Stimulated activated CD8-positive, alpha-beta memory T cell treated with anti-CD3 and anti-CD28 coated beads, Interleukin-4, amount 100 ng/mL, for 1 hour (primary cell): ENCODE results near the gene PLAGL1.
"Not testable (repeated sequence)": the region's sequence is repeated elsewhere in the genome, so short reads cannot be mapped to it uniquely, and the experiment has no call there.

Experiments
- DNase-seq, 2 donors: peaks; one replicate each; pipeline ENCODE4 v3.0.0-alpha.2; 2020; ENCODE audit warnings: low read depth in 2 of 2, low spot score in 1 of 2

PLAGL1 gene

DNA sequence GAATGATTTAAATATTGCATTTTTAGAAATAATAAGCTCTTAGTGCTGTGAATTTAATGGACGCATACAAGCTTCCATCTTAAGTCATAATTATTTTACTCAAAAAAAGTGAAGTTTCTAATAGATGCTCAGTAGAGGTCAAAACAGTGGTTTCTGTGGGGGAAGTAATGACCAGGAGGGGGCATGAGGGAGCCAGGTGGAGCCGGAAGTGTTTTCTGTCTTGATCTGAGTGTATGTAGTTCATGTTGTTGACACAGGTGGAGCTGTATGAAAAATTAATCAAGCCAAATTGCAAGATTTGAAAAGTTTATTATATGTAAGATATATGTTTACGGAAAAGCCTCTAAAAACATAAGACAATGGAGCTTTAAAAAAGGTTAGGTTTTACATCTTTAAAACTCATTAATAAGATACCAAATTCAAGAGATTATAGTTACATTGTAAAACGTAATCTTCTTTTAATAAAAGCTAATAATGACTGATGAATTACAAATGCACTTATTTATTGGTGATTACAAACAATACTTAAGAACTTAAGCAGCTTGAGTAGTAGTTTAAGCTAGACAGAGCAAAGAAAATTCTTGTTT lies 68.0 kb downstream of the PLAGL1 start:
- peak in 1 of 2 donors; percentile 15 for DNase-seq

DNA sequence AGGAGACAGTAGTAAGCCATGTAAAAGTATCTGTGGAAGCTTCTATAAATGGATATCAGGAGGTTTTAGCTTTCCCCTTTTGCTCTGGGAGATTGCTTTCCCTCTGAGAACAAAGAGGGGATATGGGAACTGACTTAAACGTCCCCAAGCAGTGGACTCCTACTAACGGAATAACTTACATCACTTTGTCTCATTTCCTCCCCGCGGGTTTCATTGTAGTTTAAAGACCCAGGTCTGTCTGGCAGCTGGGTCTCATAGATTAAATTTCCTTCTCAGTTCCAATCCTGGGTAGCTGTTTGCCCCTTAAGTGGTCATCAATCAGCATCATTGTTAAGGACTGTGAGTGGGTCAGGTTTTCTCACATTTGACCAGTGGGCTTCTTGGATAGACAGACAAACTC lies 68.7 kb downstream of the PLAGL1 start:
- DNase-seq = no peak

GRCh38 chr6:143937668-143937970 lies 70.4 kb downstream of the PLAGL1 start:
- no peak for DNase-seq

DNA sequence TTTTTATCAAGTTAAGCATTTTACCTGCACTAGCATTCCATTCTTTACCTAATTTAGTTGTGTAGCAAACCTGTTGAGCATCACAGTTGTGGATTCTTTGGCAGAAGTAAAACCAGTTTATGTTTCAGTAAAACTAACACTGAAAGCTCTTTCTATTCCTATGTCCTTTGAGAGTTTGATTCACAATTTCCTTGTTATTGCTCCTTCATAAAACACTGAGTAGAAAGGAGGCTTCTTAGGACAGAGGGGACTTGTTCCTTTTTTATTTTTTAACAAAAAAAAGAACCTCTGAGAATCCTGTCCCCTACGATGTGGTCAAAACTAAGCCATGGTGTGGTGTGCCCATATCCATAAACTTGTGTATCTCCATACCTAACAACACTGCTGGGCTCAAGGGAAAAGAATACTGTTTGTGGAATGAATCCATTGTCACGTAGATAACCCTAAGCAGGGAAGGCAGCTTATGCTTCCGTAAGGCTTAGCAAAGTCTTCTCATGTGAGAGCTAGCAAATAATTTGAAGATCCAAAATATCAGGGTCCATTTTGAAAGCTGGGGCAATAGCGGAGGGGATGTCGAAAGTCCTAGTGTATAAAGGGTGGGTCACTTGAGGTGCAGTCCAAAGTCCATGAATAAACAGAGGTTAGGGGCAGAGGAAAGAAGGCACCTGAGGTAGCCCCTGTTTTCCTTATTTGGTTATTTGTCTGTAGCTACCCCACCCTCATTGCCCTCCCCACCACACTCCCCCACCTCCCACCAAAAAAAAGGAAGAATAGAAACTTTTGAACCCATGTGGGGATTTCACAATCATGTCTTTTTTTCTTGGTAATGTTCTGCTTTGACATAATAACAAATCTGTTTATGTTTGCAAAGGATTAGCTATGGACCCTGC lies 71.0 kb downstream of the PLAGL1 start:
- DNase-seq = no peak

- no peak for DNase-seq
These were observed 71.7 kb downstream of the PLAGL1 start for GRCh38 chr6:143936347-143936746.

DNA sequence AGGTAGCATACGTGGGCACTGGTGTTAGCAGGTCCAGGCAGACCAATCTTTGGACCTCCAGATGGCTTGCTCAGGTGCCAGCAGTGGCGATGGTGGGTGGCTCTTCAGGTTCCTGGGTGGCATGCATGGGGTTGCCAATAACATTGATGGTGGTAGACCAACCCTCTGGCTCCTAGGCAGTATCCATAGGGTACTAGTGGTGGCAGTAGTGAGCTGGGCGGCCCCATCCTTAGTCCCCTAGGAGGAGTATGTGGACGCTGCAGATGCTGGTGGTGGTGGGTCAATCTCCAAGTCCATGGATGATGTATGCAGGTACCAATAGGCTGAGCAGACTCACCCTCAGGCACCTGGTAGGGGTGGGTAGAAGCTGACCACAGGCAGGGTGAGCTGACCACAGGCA lies 73.2 kb downstream of the PLAGL1 start:
- no peak for DNase-seq

DNA sequence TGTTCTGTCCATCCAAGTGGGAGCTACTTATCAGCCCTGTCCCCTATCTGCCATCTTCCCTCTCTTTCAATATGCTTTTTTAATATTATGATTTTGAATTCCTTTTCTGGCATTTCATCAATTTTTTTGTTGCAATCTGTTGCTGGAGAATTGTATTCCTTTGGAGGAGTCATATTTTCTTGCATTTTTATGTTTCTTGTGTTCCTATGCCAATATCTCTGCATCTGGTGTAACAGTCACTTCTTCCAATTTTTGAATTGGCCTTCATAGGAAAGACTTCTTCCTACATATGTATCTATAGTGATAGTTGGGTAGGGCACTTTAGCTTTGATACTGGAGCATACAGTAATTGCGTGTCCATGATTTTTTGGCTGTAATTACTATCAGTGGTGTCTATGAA lies 73.7 kb downstream of the PLAGL1 start:
- DNase-seq = no peak

GRCh38 chr6:143929975-143930374 lies 78.1 kb downstream of the PLAGL1 start:
- DNase-seq = no peak

DNA sequence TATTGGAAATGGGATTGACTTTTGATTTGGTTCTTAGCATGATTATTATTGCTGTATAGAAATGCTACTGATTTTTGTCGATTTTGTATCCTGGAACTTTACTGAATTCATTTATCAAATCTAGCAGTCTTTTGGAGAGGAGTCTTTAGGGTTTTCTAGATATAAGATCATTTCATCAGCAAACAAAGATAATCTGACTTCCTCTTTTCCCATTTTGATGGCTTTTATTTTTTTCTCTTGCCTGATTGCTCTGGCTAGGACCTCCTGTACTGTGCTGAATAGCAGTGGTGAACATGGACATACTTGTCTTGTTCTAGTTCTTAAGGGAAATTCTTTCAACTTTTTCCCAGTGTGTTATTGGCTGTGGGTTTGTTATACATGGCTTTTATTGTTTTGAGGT lies 79.2 kb downstream of the PLAGL1 start:
- DNase-seq = no peak

DNA sequence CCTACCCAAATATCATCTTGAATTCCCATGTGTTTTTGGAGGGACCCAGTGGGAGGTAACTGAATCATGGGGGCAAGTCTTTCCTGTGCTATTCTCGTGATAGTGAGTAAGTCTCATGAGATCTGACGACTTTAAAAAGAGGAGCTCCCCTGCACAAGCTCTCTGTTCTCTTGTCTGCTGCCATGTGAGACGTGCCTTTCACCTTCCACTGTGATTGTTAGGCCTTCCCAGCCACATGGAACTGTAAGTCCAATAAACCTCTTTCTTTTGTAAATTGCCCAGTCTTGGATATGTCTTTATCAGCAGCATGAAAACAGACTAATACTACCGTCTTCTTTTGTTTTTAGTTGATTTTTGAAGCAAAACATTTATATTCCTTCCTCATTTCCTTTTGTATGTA lies 91.0 kb downstream of the PLAGL1 start:
- DNase-seq = not testable (repeated sequence)

DNA sequence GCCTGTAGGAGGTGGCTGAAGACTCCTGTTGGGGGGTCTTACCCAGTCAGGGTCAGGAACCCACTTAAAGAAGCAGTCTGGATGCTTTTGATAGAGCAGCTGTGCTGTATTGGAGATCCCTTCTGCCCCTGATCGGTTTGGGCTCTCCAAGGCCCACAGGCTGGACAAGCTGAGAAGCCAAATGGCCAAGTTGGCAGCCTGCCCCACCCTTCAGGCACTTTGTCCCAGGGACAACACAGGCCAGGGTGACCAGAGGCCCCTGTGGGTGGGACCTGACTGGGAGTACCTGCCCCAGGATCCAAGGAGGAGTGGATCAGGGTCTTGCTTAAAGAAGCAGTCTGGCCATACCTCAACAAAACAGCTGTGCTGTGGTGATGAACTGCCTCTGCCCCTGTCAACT lies 95.4 kb downstream of the PLAGL1 start:
- no peak for DNase-seq

- no peak for DNase-seq
These were observed 97.0 kb downstream of the PLAGL1 start for GRCh38 chr6:143911028-143911427.

GRCh38 chr6:143902827-143903226 lies 105.2 kb downstream of the PLAGL1 start:
- no peak for DNase-seq

GRCh38 chr6:143901885-143902750 lies 105.9 kb downstream of the PLAGL1 start:
- no peak for DNase-seq

DNA sequence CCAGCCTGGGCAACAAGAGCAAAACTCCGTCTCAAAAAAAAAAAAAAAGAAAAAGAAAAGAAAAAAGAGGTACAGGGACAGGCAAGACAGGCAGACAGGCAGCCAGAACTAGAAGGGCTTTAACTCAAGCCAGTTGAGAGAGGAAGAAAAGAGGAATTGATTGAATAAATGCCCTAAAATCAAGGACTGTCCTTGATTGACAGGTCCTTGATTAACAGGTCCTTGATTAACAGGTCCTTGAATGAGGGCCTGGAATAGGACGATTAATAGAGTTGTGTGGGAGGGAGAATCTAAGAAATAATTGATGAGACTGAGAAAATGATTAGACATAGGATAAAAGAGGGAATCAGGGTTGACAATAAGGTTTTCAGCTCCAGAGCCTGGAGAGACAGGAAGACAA lies 107.7 kb downstream of the PLAGL1 start:
- DNase-seq = no peak

DNA sequence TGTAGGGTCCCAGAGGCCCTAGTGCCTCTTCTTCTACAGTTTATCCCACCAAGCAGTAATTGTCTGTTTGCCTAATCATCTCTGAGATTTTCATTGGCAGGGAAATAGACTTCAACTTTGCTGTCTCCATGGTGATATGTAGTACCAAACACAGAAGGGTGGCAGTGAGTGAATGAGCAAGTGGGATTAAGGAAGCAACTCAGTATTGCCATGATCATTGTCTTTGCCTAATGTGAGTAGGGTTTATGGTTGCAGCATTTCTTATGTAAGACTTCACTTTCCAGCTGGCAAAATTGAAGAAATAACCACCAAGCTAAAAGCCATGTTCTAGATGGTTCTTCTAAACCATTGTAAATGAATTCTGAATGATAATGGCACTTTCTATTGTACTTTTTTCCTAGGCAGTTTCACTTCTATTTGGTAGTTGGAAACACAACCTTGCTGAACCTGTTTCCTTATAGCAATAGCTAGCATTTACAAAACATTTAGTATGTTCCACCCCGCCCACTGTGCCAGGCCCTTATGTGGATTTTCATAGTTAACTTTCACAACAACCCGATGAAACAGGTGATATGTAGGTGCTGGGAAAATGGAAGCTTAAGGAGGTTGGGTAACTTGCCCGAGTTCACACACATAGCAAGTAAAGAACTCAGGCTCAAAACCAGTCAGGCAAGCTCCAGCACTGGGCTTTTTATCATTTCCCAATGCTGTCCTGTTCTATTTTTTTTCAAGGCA lies 111.8 kb downstream of the PLAGL1 start:
- no peak for DNase-seq

DNA sequence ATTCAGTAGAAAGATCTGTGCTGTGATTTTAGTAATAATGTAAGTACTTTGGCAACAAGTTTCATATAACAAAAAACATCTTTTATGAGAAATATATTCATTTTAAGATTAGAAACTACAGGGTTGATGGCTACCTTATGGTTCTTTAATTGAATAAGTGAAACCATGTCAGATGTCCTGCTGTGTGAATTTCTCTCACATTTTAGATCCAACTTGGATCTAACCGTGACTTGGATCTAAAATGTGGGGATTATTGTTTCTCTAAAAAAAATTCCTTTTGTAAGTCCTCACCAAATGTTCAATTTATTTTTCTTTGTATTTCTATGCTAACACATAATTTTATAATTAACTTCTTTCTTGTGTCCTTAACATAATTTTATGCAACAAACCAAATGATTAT lies 113.4 kb downstream of the PLAGL1 start:
- no peak for DNase-seq
